Cardiac fibroblast (primary cell): ENCODE results near the gene SST.

Experiments used
- DNase-seq, 2 donors: peaks; one replicate each; pipeline versions ENCODE4 v3.0.0 to v3.0.0-alpha.2; 2010; ENCODE audit warnings: low read depth in 2 of 2
- H3K4me3 ChIP-seq, 2 donors: replicated peaks in 1 of 2; 1 replicate in 1 of 2; 2 replicates in 1 of 2; pipeline ENCODE4 v1.5.1; 2011; ENCODE audit warnings: low read depth in 2 of 2, low read length in 2 of 2, mild to moderate bottlenecking in 2 of 2, moderate library complexity in 1 of 2
- TF ChIP-seq, protein P1 (sequence below): IDR thresholded peaks from one replicate; pipeline ENCODE4 v1.5.1; 2011; ENCODE audit warnings: low read depth, mild to moderate bottlenecking, low read length, inconsistent platforms

The SST gene

DNA sequence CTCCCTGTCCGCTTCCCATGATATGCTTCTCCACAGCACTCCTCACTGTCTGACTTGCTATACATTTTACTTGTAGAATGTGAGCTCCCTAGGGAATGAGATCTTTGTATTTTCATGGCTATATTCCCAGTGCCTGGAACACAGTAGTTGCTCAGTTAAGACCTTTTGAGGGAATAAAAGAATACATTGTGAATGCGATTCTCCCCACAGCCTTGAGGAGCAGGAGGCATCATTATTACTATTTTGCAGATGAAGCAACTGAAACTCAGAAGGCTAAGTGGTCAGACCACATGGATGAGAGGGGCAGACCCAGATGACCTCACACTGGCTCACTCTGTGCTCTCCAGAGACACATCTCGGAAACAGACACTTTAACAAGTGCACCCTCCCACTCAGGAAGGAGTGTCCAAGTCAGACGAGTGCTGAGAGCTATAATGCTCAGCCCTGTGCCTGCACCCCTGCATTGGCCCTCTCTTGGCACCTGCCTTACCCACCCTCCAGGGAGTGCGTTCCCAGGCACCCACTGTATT lies 46.8 kb downstream of the SST start:
- H3K4me3 ChIP-seq: no peak overlapping the region
- no peak for DNase-seq
- TF ChIP-seq, protein P1, sequence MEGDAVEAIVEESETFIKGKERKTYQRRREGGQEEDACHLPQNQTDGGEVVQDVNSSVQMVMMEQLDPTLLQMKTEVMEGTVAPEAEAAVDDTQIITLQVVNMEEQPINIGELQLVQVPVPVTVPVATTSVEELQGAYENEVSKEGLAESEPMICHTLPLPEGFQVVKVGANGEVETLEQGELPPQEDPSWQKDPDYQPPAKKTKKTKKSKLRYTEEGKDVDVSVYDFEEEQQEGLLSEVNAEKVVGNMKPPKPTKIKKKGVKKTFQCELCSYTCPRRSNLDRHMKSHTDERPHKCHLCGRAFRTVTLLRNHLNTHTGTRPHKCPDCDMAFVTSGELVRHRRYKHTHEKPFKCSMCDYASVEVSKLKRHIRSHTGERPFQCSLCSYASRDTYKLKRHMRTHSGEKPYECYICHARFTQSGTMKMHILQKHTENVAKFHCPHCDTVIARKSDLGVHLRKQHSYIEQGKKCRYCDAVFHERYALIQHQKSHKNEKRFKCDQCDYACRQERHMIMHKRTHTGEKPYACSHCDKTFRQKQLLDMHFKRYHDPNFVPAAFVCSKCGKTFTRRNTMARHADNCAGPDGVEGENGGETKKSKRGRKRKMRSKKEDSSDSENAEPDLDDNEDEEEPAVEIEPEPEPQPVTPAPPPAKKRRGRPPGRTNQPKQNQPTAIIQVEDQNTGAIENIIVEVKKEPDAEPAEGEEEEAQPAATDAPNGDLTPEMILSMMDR: no peak

DNA sequence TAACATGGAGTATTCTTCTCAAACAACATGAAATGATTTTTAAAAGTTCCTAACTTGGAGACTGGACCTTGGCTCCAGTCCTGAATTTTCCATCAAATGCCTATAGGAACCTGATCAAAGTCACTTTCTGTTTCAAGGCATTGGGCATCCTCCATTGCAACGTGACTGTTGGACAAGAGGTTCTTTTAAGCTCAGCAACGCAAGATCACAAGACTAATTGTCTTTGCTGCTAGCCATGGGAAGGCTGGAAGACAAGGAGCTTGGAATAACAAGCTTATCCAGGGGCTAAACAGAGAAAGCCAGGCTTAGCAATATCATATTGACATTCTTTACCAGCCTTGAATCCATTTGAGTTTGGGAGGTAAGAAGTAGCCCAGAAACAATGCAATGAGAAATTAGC lies 48.3 kb downstream of the SST start:
- TF ChIP-seq, protein P1: no peak
- DNase-seq: no peak

DNA sequence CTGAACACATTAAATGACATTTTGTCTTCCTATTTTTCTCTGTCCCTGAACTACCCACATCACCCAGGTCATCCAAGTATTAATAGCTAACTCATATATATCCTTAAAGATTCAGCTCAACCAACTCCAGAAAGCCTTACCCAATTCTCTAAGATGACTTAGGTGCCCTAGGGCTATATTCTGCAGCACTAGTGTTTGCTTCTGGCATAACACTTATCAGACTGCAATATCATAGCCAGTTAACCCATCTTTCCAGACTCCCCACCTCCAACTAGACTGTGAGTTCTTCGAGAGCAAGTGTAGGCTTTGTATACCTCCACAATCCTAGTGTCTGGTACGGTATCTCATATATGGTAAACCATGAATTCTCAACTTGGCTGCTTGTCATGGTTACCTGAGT lies 50.7 kb downstream of the SST start:
- no peak overlapping the region for H3K4me3 ChIP-seq
- TF ChIP-seq, protein P1: no peak
- no peak for DNase-seq

More for the DNA sequence above, 48.3 kb downstream of the SST start:
- H3K4me3 ChIP-seq: no peak overlapping the region
